Measurements from ENCODE around the gene RSU1. TPM values are rescaled to one million over a fixed set of nuclear protein-coding genes. Genes with fewer than 3 reads are reported as not detected.

Gene RSU1
- total and polyA plus RNA-seq, 10 of the 15 experiments (the other 5 are each of a cell fraction or from before 2014, with no cell fraction given) = 49.2 to 139 (median 81.3) TPM

DNA sequence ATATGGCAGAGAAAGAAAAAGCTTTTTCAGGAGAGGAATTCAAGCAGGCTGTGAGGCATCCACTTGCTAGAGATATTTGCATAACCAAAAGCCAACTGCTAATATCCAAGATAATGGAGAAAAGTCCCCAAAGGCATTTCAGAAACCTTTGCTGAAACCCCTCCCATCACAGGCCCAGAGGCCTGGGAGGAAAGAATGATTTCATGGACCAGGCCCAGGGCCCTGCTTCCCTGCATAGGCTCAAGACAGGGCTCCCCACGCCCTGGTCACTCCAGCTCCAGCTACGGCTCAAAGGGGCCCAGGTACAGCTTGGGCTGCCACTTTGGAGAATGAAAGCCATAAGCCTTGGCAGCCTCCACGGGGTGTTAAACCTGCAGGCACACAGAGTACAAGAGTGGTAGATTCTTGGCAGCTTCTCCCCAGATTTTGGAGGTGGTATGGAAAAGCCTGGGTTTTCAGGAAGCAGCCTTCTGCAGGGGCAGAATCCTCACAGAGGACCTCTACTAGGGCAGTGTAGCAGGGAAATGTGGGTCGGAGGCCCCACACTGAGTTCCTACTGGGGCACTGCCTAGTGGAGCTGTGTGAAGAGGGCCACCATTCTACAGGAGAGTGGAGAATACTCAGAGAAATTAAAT lies 5.6 kb upstream of the RSU1 start:
- FAIRE-seq (no peak), DNase-seq (ENCODE audit: low read depth, low spot score) (no peak), ATAC-seq (no peak)
- peaks cover 4% of the 10 kb centered on the region; the same call in 2 of the 3 replicates for H3K9me3 ChIP-seq (replicated peaks; ENCODE audit: control insufficient read depth, insufficient read depth, low read length)
- no peaks in the 10 kb centered on the region for H4K20me1 ChIP-seq (ENCODE audit: control insufficient read depth, insufficient read depth)
- H3K4me2 ChIP-seq (ENCODE audit: control insufficient read depth, insufficient read depth) = no peak overlapping the region
- H2AFZ ChIP-seq (ENCODE audit: control insufficient read depth, low read depth, low read length) = no peak overlapping the region
- H3K4me3 ChIP-seq = no peak overlapping the region
- BruUV-seq (replicated peaks) = no TSS peak
- CTCF ChIA-PET = no interaction called here
- SMC1A ChIA-PET (ENCODE audit: uncharacterized antibody, unreplicated experiment) = interaction anchor here (1.2 kb wide), 1 partner anchor 31 kb away, joined by 3 read pairs; no protein-coding TSS in a partner anchor
- WGBS (ENCODE audit: insufficient coverage, insufficient replicate concordance, low lambda C conversion rate, missing lambda C conversion rate) = 17% methylated on average over 4 of the region's 4 CpGs
- H3K79me2 ChIP-seq (ENCODE audit: control insufficient read depth, insufficient read depth, low read length) = no peaks in the 10 kb centered on the region
- H3K27me3 ChIP-seq (replicated peaks in 1 of 2; ENCODE audit: control insufficient read depth in 2 of 2, insufficient read depth in 2 of 2, low read length in 1 of 2) = no peaks in the 10 kb centered on the region; a peak in 1 of 4 replicates
- POLR2A ChIA-PET = no interaction called here
- H3K4me1 ChIP-seq (ENCODE audit: control insufficient read depth, insufficient read depth, low read length) = no peaks in the 10 kb centered on the region
- H3K9ac ChIP-seq (ENCODE audit: control insufficient read depth, insufficient read depth, low read length) = no peak overlapping the region
- H3K36me3 ChIP-seq (ENCODE audit: control insufficient read depth in 2 of 2, insufficient read depth in 2 of 2, low read length in 1 of 2) = no peaks in the 10 kb centered on the region
- RAD21 ChIA-PET (ENCODE audit: unreplicated experiment) = no interaction called here
- H3K27ac ChIP-seq (ENCODE audit: control insufficient read depth, insufficient read depth) = no peak overlapping the region
- intact Hi-C loops (cut with micrococcal nuclease; ENCODE audit: unreplicated experiment) = no loop called here
- in situ Hi-C loops (cut with MboI) = loop anchor here (25.0 kb wide), 1 partner anchor 1839 kb away; the partner anchor contains the start of genes ARL5B and NSUN6
- TF ChIP-seq POLR2AphosphoS5 (IDR thresholded peaks at IDR 0.05; ENCODE audit: low read length) = no peak
- TF ChIP-seq RCOR1 (conservative IDR thresholded peaks at IDR 0.05; ENCODE audit: low read depth, low read length) = no peak
- no peak for TF ChIP-seq EED (IDR thresholded peaks at IDR 0.05; ENCODE audit: low read depth)
- no peak for TF ChIP-seq SUZ12 (IDR thresholded peaks at IDR 0.05; ENCODE audit: unreplicated experiment)
- TF ChIP-seq YBX1 (IDR thresholded peaks at IDR 0.05) = no peak
- TF ChIP-seq, protein P1, sequence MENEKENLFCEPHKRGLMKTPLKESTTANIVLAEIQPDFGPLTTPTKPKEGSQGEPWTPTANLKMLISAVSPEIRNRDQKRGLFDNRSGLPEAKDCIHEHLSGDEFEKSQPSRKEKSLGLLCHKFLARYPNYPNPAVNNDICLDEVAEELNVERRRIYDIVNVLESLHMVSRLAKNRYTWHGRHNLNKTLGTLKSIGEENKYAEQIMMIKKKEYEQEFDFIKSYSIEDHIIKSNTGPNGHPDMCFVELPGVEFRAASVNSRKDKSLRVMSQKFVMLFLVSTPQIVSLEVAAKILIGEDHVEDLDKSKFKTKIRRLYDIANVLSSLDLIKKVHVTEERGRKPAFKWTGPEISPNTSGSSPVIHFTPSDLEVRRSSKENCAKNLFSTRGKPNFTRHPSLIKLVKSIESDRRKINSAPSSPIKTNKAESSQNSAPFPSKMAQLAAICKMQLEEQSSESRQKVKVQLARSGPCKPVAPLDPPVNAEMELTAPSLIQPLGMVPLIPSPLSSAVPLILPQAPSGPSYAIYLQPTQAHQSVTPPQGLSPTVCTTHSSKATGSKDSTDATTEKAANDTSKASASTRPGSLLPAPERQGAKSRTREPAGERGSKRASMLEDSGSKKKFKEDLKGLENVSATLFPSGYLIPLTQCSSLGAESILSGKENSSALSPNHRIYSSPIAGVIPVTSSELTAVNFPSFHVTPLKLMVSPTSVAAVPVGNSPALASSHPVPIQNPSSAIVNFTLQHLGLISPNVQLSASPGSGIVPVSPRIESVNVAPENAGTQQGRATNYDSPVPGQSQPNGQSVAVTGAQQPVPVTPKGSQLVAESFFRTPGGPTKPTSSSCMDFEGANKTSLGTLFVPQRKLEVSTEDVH (IDR thresholded peaks at IDR 0.05; ENCODE audit: low read depth, partially characterized antibody) = no peak
- no peak for TF ChIP-seq RAD51 (IDR thresholded peaks at IDR 0.05)
- TF ChIP-seq SMAD1 (IDR thresholded peaks at IDR 0.05; ENCODE audit: low read depth, partially characterized antibody) = no peak
- TF ChIP-seq CHD2 (IDR thresholded peaks at IDR 0.05; ENCODE audit: borderline replicate concordance, low read depth, low read length) = no peak
- no peak for TF ChIP-seq SREBF2 (IDR thresholded peaks at IDR 0.05; ENCODE audit: low read length)
- TF ChIP-seq SMC3 (IDR thresholded peaks at IDR 0.05; ENCODE audit: borderline replicate concordance, low read length) = no peak
- TF ChIP-seq, protein P2, sequence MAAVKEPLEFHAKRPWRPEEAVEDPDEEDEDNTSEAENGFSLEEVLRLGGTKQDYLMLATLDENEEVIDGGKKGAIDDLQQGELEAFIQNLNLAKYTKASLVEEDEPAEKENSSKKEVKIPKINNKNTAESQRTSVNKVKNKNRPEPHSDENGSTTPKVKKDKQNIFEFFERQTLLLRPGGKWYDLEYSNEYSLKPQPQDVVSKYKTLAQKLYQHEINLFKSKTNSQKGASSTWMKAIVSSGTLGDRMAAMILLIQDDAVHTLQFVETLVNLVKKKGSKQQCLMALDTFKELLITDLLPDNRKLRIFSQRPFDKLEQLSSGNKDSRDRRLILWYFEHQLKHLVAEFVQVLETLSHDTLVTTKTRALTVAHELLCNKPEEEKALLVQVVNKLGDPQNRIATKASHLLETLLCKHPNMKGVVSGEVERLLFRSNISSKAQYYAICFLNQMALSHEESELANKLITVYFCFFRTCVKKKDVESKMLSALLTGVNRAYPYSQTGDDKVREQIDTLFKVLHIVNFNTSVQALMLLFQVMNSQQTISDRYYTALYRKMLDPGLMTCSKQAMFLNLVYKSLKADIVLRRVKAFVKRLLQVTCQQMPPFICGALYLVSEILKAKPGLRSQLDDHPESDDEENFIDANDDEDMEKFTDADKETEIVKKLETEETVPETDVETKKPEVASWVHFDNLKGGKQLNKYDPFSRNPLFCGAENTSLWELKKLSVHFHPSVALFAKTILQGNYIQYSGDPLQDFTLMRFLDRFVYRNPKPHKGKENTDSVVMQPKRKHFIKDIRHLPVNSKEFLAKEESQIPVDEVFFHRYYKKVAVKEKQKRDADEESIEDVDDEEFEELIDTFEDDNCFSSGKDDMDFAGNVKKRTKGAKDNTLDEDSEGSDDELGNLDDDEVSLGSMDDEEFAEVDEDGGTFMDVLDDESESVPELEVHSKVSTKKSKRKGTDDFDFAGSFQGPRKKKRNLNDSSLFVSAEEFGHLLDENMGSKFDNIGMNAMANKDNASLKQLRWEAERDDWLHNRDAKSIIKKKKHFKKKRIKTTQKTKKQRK (IDR thresholded peaks at IDR 0.05; ENCODE audit: low read depth, low read length) = no peak
- TF ChIP-seq RAD21 (IDR thresholded peaks at IDR 0.05; ENCODE audit: insufficient read depth, low read depth, low read length) = no peak
- TF ChIP-seq, protein P3, sequence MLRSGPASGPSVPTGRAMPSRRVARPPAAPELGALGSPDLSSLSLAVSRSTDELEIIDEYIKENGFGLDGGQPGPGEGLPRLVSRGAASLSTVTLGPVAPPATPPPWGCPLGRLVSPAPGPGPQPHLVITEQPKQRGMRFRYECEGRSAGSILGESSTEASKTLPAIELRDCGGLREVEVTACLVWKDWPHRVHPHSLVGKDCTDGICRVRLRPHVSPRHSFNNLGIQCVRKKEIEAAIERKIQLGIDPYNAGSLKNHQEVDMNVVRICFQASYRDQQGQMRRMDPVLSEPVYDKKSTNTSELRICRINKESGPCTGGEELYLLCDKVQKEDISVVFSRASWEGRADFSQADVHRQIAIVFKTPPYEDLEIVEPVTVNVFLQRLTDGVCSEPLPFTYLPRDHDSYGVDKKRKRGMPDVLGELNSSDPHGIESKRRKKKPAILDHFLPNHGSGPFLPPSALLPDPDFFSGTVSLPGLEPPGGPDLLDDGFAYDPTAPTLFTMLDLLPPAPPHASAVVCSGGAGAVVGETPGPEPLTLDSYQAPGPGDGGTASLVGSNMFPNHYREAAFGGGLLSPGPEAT (IDR thresholded peaks at IDR 0.05; ENCODE audit: low read depth) = no peak
- TF ChIP-seq BHLHE40 (IDR thresholded peaks at IDR 0.05; ENCODE audit: borderline replicate concordance in 1 of 2, low read depth in 2 of 2, low read length in 1 of 2) = no peak
- no peak for TF ChIP-seq MYB (IDR thresholded peaks at IDR 0.05; ENCODE audit: borderline replicate concordance, low read depth, low read length)
- TF ChIP-seq WRNIP1 (IDR thresholded peaks at IDR 0.05; ENCODE audit: borderline replicate concordance, low read depth, low read length) = no peak
